T-helper 2 cell treated with Interferon-gamma antibody and Interleukin-4, amounts not matched to agents 5 μg/mL and 100 μg/mL, for 36 hours (primary cell): Measurements from ENCODE around the gene ADCY1.

Source experiments
- DNase-seq: peaks from one replicate; pipeline ENCODE4 v3.0.0; 2021; ENCODE audit warnings: low spot score
- H3K27ac Mint-ChIP-seq: one replicate; pipeline ENCODE4 v1.8.0; 2021; ENCODE audit warnings: mild to moderate bottlenecking, mixed read lengths
- H3K27me3 Mint-ChIP-seq: one replicate; pipeline ENCODE4 v1.8.0; 2021; ENCODE audit warnings: low read depth, mixed read lengths
- H3K36me3 Mint-ChIP-seq: one replicate; pipeline ENCODE4 v1.8.0; 2021; ENCODE audit warnings: low read depth, mixed read lengths
- H3K4me1 Mint-ChIP-seq: one replicate; pipeline ENCODE4 v1.8.0; 2021; ENCODE audit warnings: low read depth, mixed read lengths
- H3K4me3 Mint-ChIP-seq: one replicate; pipeline ENCODE4 v1.8.0; 2022; ENCODE audit warnings: mild to moderate bottlenecking, moderate library complexity, mixed read lengths
- H3K9me3 Mint-ChIP-seq: one replicate; pipeline ENCODE4 v1.8.0; 2021; ENCODE audit warnings: mixed read lengths

ADCY1 gene

DNA sequence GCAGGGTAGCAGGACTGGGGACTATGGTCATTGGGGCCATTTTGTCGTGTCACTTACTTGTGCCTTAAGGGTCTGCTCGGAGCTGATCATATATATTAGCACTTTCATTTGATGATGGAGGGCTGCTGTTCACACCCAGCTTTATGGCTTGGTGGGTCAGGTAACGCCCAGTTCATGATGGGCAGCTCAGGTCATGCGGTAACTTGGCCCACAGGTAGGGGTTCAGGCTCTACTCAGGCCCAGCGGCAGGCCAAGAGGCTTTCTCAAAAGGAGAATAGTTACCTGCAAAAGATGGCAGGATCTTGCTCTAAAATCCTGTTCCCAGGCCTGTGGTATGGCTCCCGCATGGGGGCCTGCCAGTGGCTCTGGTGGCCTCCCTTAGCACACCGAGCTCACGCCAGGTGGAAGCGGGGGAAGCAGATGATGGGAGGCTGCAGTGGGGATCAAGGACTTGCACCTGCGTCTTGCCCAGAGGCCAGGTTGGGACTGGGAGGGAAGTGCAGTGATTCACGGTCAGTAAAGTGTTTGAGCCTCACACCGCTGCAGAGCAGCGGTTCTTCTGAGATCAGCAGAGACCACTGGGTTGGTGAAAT lies 109.5 kb downstream of the ADCY1 start:
- no peaks in the 10 kb centered on the region for H3K27me3 Mint-ChIP-seq
- H3K4me3 Mint-ChIP-seq, result no peak overlapping the region
- H3K27ac Mint-ChIP-seq, result no peak overlapping the region
- no peaks in the 10 kb centered on the region for H3K36me3 Mint-ChIP-seq
- DNase-seq, result no peak
- H3K9me3 Mint-ChIP-seq, result no peaks in the 10 kb centered on the region
- H3K4me1 Mint-ChIP-seq, result no peaks in the 10 kb centered on the region

DNA sequence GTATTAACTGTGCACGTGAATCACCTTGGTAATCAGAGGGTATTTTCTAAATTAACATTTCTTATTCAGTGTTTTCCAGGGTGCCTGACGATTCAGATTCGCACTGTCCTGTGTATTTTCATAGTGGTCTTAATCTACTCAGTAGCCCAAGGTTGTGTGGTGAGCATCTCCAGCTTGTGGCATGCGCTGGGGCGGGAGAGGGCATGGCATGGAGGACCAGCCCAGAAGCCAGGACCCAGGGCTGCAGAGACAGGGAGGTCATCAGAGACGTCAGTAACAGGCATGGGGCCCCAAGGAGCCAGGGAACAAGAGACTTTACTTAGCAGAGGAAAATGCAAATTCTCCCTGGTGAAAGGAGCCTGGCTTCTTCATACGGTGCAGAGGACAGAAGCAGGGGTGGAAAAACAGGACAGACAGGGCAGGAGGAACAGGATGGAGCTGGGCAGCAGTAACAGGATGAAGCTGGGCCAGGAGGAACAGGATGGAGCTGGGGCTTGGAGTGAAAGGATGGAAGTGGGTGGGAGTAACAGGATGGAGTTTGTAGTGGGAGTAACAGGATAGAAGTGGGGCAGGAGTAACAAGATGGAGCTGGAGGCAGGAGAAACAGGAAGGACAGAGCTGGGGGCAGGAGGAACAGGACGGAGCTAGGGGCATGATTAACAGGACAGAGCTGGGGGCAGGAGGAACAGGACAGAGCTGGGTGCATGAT lies 110.9 kb downstream of the ADCY1 start:
- Mint-ChIP-seq H3K9me3 (no peaks in the 10 kb centered on the region), H3K4me1 (peaks cover 5% of the 10 kb centered on the region), H3K36me3 (no peaks in the 10 kb centered on the region), H3K27me3 (no peaks in the 10 kb centered on the region), H3K27ac (no peak overlapping the region), H3K4me3 (no peak overlapping the region)
- no peak for DNase-seq

DNA sequence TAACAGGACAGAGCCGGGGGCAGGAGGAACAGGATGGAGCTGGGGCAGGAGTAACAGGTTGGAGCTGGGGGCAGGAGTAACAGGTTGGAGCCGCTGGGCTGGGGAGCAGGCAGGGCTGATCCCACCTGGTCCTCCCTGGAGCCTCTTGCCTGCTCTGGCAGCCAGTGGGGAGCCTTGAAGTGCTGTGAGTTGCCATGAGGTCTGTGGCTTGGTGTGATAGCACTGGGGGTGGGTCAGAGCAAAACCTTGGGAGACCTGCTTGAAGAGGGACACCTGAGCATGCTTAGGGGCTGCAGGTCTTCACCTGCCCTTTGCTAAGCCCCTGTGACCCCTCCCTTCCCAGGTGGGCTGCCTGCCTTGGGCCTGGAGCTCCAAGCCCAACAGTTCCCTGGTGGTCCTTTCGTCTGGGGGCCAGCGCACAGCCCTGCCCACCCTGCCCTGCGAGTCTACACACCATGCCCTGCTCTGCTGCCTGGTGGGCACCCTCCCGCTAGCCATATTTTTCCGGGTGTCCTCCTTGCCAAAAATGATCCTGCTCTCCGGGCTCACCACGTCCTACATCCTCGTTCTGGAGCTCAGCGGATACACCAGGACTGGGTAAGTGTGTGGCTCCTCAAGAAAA lies 111.6 kb downstream of the ADCY1 start:
- Mint-ChIP-seq H3K4me3 (no peak overlapping the region), H3K27me3 (no peaks in the 10 kb centered on the region), H3K36me3 (no peaks in the 10 kb centered on the region), H3K9me3 (no peaks in the 10 kb centered on the region), H3K4me1 (peaks cover 5% of the 10 kb centered on the region), H3K27ac (no peak overlapping the region)
- no peak for DNase-seq

DNA sequence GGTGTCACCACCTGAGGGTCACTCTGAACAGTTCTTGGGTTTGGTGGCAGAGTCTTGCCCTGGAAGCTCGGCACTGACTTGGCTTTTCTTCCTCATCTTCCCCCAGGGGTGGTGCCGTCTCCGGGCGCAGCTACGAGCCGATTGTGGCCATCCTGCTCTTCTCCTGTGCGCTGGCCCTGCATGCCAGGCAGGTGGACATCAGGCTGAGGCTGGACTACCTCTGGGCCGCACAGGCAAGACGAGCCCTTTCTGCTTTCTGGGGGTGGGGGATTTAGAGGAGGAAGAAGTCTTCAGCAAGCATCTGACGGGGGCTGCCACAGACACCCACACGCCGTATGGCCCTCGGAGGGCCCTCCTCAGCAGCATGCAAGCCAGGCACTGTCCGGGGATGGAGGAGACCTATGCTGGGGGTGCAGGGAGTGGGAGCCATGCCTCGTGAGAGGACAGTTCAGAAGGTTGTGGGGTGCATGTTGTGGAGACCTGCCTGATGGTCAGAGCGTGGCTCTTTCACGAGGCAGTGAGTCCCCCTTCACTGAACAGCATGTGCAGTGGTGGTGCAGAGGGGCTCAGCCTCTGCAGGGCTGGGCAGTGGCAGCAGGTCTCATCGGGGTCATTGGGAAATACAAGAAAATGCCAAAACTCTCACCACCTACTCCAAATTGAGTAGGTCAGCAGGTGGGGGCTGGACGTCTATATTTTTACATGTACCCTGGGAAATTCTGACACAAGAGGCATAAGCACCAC lies 112.4 kb downstream of the ADCY1 start:
- no peak overlapping the region for H3K27ac Mint-ChIP-seq
- H3K27me3 Mint-ChIP-seq, result no peaks in the 10 kb centered on the region
- no peaks in the 10 kb centered on the region for H3K9me3 Mint-ChIP-seq
- no peak for DNase-seq
- no peak overlapping the region for H3K4me3 Mint-ChIP-seq
- no peaks in the 10 kb centered on the region for H3K36me3 Mint-ChIP-seq
- peaks cover 5% of the 10 kb centered on the region for H3K4me1 Mint-ChIP-seq

DNA sequence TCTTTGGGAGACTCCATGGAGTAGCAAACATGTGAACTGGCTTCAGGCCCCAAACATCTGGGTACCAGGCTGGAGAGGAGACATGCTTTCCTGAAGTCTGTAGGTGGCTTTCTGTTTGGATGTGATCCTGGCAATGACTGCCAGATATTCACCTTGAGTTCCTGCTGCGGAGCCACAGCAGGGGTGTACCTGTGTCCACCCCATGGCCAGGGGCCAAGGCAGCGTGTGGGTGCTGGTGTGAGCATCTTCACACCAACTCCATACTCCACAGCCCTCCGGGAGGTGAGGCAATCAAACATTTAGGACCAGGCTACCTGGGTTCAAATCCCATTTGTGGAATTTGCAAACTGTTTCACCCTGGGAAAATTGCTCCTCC lies 113.0 kb downstream of the ADCY1 start:
- DNase-seq, result no peak
- H3K4me3 Mint-ChIP-seq, result no peak overlapping the region
- H3K4me1 Mint-ChIP-seq, result peaks cover 5% of the 10 kb centered on the region
- no peaks in the 10 kb centered on the region for H3K27me3 Mint-ChIP-seq
- H3K27ac Mint-ChIP-seq, result no peak overlapping the region
- no peaks in the 10 kb centered on the region for H3K36me3 Mint-ChIP-seq
- no peaks in the 10 kb centered on the region for H3K9me3 Mint-ChIP-seq

DNA sequence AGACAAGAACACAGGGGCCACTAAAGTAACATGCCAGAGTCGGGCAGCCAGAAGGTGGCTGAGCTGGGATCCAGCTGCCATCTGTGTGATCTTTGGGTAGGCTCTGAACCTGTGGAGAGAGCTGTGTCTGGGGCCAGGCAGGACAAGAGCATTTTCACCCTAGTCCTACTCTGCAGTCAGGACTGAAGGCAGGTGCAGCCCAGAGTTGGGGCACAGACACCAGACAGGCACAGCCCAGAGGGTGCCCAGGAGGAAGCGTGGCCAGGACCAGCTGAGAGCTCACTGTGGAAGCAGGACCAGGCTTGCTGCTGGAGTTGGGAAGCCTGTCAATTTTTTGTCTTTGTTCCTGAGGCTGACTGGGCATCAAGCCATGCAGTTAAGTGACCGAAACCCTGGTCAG lies 113.6 kb downstream of the ADCY1 start:
- Mint-ChIP-seq H3K36me3 (no peaks in the 10 kb centered on the region), H3K9me3 (no peaks in the 10 kb centered on the region), H3K27me3 (no peaks in the 10 kb centered on the region), H3K27ac (no peak overlapping the region), H3K4me1 (peaks cover 5% of the 10 kb centered on the region), H3K4me3 (no peak overlapping the region)
- DNase-seq, result no peak

DNA sequence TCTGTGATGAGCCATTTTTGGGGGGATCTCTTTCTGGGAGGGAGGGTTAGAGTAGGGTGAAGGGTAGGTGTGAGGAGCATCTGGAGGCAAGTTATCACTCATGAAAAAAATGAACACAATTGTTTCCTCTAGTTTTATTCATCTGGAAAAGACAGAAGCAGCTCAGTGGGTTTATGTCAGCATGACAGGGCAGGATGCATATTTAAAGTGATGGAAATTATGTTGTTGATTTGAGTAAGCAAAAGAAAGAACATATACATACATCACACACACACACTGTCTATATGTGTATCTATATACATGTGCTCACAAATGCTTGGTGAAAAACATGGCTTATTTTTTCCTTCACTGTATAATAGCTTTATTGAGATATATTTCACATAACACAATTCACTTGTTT lies 114.2 kb downstream of the ADCY1 start:
- H3K27ac Mint-ChIP-seq, result no peak overlapping the region
- H3K36me3 Mint-ChIP-seq, result no peaks in the 10 kb centered on the region
- H3K4me3 Mint-ChIP-seq, result no peak overlapping the region
- H3K4me1 Mint-ChIP-seq, result peaks cover 5% of the 10 kb centered on the region
- H3K9me3 Mint-ChIP-seq, result no peaks in the 10 kb centered on the region
- no peak for DNase-seq
- no peaks in the 10 kb centered on the region for H3K27me3 Mint-ChIP-seq

DNA sequence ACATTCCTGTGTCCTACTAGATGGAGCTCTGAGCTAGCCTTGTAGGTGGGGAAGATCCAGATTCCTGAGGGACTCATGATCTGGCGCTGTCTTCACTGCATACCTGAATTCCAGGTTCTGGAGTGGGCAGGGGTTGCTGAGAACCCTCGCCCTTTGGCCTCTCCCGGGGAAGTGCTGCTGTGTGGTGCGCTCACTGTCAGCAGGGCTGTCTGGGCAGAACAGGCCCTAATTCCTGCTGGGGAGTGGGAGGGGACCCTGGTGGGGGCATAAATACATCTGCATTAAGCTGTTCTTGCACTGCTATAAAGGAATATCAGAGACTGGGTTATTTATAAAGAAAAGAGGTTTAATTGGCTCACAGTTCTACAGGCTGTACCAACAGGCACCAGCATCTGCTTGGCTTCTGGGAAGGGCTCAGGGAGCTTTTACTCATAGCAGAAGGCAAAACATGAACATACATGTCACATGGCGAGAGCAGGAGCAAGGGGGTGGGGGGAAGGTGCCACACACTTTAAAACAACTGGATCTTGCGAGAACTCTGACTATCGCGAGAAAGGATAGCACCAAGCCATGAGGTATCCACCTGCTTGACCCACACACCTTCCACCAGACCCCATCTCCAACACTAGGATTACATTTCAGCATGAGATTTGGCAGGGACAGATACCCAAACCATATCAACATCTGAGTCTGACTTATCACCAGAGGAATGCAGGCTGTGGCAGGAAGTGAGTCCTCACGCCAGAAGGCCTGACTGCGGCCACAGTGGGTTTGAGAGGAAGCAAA lies 115.0 kb downstream of the ADCY1 start:
- H3K9me3 Mint-ChIP-seq, result no peaks in the 10 kb centered on the region
- no peaks in the 10 kb centered on the region for H3K36me3 Mint-ChIP-seq
- no peak overlapping the region for H3K27ac Mint-ChIP-seq
- no peak overlapping the region for H3K4me3 Mint-ChIP-seq
- no peak for DNase-seq
- H3K27me3 Mint-ChIP-seq, result no peaks in the 10 kb centered on the region
- H3K4me1 Mint-ChIP-seq, result peaks cover 5% of the 10 kb centered on the region

DNA sequence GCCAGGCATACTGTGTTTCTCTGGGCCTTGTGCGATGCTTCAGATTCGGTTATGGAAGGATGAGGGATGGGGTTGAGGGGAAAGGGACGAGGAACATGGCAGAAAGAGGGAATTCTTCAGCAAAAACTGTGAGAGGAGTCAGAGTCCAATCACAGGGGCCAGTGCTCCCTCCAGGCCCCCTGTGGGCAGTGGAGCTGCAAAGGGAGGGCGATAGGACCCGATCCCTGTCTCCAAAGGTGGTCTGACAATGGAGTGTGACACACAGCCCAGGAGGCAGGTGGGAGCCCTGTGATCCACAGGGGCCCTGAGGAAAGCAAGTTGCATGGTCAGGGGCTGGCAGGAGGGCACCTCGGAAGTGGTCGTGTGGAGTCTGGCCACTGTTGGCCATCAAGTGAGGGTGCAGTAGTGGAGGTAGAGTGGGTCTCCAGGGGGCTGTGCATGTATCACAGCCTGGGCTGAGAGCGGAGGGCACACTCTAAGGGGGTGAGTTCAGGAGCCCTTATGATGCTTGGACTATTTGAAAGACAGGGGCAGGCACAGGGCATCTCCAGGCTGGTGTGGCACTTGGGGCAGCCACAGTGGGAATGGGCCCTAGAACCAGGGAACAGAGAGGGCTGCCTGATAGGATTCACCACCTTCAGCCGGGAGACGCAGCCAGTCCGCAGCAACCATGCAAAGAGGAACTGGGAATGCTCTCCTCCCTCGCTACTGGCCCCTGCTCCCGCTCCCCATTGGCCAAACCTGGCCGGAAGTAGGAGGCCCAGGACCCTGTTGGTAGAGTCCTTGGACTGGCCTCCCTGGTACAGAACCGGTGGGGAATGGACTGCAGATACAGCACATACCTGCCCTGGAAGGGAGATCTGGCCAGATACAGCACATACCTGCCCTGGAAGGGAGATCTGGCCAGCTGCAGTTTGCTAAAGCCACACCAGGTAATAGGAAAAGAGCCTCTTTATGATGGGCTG lies 115.9 kb downstream of the ADCY1 start:
- no peak overlapping the region for H3K27ac Mint-ChIP-seq
- H3K36me3 Mint-ChIP-seq, result no peaks in the 10 kb centered on the region

DNA sequence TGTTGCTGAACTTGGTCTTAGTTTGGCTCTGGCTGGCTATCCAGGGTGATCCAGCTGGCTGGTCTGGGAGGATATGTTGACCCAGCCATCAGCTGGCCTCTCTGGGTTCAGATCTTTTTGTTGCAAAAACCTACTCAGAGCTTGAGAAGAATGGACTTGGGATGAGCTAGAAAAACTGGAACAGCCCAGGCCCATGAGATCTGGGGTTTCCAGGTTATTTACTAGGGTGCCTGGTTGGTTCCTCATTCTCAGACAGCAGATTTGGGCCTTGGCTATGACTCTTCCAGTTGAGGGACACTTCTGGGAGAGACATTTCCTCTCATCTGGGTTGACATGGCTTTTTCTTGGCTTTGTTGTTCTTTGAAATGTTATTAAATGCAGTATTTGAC lies 116.6 kb downstream of the ADCY1 start:
- no peak overlapping the region for H3K4me3 Mint-ChIP-seq

More for the DNA sequence above, 115.9 kb downstream of the ADCY1 start:
- no peaks in the 10 kb centered on the region for H3K27me3 Mint-ChIP-seq
- peaks cover 5% of the 10 kb centered on the region for H3K4me1 Mint-ChIP-seq
- DNase-seq, result no peak
- H3K4me3 Mint-ChIP-seq, result no peak overlapping the region
- no peaks in the 10 kb centered on the region for H3K9me3 Mint-ChIP-seq

DNA sequence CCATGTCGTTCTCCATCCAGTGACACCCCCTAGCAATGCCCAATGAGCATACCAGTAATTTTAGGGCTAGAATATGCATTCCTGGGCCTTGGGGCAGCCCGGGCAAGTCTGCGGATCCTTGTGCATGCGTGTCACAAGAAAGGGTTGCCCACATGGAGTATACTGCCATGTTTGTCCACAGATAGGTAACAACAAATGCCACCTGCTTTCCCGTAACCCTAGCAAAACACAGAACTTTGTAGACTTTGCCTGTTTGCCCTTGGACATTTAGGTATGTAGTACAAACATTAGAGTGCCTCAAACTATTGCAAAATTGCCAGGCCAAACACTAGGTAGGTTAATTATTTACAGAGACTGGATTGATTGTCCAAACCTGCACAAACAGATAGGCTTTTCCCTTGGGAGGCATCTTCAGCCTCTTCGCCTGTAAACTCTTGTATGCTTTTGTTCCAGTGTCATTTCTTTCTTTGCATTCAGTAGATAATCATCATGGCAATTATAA lies 117.0 kb downstream of the ADCY1 start:
- peaks cover 5% of the 10 kb centered on the region for H3K4me1 Mint-ChIP-seq

More for the DNA sequence above, 116.6 kb downstream of the ADCY1 start:
- H3K4me1 Mint-ChIP-seq, result peaks cover 5% of the 10 kb centered on the region
- H3K36me3 Mint-ChIP-seq, result no peaks in the 10 kb centered on the region
- H3K27ac Mint-ChIP-seq, result no peak overlapping the region
- no peaks in the 10 kb centered on the region for H3K9me3 Mint-ChIP-seq
- H3K27me3 Mint-ChIP-seq, result no peaks in the 10 kb centered on the region
- no peak for DNase-seq

DNA sequence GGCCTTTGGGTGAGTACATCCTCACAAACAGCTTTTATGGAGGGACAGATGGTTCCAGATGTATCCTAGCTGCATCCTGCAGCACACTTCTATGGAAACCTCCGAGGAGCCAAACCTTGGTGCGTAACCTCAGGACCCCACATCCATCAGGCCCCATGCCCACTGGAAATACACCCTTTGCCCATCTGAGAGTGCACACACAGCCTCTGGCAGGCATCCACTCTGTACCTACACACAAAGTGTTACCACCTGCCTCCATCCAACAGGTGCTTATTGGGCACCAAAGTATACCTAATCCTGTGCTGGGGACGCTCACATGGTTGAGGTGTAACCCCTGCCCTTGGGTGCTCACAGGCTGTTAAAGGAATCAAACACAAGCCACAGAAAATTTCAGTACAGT lies 117.9 kb downstream of the ADCY1 start:
- Mint-ChIP-seq H3K4me1 (peaks cover 5% of the 10 kb centered on the region), H3K4me3 (no peak overlapping the region), H3K27ac (no peak overlapping the region), H3K36me3 (no peaks in the 10 kb centered on the region), H3K9me3 (no peaks in the 10 kb centered on the region), H3K27me3 (no peaks in the 10 kb centered on the region)
- no peak for DNase-seq

More for the DNA sequence above, 117.0 kb downstream of the ADCY1 start:
- no peaks in the 10 kb centered on the region for H3K9me3 Mint-ChIP-seq
- no peak overlapping the region for H3K27ac Mint-ChIP-seq
- H3K27me3 Mint-ChIP-seq, result no peaks in the 10 kb centered on the region
- no peak for DNase-seq
- H3K4me3 Mint-ChIP-seq, result no peak overlapping the region
- no peaks in the 10 kb centered on the region for H3K36me3 Mint-ChIP-seq
